Stimulated activated CD8-positive, alpha-beta memory T cell treated with anti-CD3 and anti-CD28 coated beads, Interleukin-2, amount 100 ng/mL, for 1 hour (primary cell): ENCODE results near the gene NAB1.
"Not testable (repeated sequence)": the region's sequence is repeated elsewhere in the genome, so short reads cannot be mapped to it uniquely, and the experiment has no call there.

Experiments
- DNase-seq, 2 donors: peaks; one replicate each; pipeline ENCODE4 v3.0.0-alpha.2; 2020; ENCODE audit warnings: low read depth in 2 of 2

The NAB1 gene

GRCh38 chr2:190674966-190675650 lies 26.2 kb downstream of the NAB1 start:
- no peak for DNase-seq

GRCh38 chr2:190677255-190677654 lies 28.4 kb downstream of the NAB1 start:
- no peak for DNase-seq

GRCh38 chr2:190678444-190679162 lies 29.7 kb downstream of the NAB1 start:
- no peak for DNase-seq

DNA sequence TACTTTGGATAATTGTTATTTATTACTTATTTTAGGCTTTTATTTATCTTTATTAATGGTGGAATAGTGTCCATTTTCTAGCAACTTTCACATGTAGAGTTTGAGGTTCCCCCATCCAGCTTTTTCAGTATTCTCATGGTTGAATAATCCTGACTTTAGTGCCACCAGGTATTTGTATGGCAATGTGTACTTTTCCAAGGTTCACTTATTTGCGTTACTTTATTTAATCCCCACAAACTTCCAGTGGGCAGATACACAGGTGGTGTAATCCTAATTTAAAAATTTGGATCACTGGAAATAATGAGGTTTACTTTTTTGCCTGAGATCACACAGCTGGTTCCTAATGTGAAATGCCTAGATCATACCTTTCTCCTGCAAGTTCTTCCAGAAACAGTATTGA lies 30.5 kb downstream of the NAB1 start:
- DNase-seq, result no peak

GRCh38 chr2:190679813-190680591 lies 31.1 kb downstream of the NAB1 start:
- DNase-seq, result peak; percentile 14 to 36

- DNase-seq, result no peak
These were observed 33.3 kb downstream of the NAB1 start for GRCh38 chr2:190682168-190682567.

DNA sequence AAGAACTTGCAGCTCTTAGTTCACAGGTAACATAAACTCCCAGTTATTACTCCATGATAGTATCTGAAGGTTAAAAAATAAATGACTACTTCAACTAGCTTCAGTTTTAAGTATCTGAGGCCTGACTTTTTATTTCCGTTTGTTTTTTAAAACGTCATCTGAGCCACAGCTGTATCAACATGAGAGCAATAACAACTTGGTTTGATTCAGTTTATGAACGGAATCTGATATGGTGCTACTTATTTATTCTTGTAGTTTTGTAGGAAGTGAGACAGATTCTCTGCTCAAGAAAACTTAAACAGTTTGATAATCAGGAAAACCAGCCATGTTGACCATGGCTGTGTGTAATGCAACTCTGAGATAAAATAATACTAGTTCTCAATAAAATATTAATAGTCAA lies 34.9 kb downstream of the NAB1 start:
- no peak for DNase-seq

DNA sequence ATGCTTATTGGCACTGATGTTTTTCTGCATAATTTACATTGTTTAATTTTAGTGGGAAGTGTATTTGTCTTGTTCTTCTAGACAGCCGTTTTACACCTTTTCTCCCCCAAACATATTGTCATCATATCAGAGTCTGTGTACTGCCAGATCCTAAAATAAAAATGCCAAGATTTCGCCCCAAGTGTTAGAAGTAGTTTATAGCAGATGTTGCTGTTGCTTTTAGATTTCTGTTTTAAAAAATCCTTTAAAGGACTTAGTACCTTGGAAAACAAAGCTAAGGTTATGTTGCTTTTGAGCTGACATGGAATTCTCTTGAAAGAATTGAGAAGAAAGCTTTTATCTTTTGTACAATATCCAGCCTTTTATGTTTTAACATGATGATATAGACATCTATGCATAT lies 36.0 kb downstream of the NAB1 start:
- no peak for DNase-seq

DNA sequence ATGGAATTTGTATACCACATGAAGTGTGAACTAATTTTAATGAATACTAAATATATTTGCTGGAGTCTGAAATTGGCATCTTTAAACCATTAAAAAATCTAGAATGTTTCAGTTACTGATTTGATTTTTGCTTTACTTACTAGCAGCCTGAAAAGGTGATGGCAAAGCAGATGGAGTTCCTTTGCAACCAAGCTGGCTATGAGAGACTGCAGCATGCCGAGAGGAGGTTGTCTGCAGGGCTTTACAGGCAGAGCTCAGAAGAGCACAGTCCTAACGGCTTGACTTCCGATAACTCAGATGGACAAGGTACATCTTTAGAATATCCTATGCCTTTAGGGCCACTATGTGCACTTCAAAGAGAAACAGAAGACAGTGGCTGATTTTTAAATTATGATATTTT lies 36.5 kb downstream of the NAB1 start:
- DNase-seq, result no peak

DNA sequence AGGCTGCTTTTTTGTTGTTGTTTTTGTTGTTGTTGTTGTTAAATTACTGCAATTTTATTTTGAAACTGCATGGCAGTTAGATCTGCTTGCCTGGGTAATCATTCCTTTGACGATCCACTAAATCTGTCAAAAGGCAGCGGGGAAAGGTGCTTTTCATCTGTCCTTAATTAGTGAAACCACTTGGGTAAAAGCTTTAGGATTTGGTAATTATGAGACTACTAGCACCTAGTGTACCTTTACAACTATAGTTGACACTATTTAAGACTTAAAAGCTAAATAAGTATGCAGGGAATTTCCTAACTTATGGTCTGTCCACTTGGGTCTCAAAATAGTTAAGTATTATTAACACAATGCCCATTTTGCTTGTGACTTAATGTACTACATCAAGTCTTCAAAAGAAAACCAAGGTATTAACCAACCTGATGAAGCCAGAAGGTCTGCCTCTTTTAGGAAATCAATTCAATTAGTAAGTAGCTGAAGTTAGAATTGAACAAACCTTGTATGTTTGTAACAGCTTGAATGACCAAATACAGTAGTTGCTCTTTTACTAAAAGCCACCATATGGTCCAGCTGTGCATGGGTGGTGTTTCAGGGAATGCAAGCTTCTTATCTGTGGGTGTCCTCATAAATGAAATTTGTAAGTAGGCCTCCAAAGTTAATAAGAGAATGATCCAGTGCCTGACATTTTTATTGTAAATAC lies 44.8 kb downstream of the NAB1 start:
- DNase-seq, result no peak

DNA sequence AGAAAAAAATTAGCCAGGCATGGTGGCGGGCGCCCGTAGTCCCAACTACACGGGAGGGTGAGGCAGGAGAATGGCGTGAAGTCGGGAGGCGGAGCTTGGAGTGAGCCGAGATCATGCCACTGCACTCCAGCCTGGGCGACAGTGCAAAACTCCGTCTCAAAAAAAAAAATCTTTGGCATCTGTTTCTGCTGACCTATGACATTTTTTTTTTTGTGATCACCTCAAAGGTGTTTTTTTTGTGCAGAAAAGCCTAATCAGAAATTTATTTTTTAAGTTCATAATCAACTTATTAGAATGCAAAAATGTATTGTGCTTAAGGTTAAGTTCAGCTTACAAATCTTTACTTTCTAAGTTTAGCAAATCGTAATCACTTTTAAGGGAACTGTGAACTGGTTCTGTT lies 45.6 kb downstream of the NAB1 start:
- DNase-seq, result no peak

- DNase-seq, result no peak
These were observed 46.9 kb downstream of the NAB1 start for GRCh38 chr2:190695739-190696138.

- DNase-seq, result no peak
These were observed 48.0 kb downstream of the NAB1 start for GRCh38 chr2:190696792-190697398.

GRCh38 chr2:190697421-190697820 lies 48.5 kb downstream of the NAB1 start:
- no peak for DNase-seq

- no peak for DNase-seq
These were observed 50.0 kb downstream of the NAB1 start for GRCh38 chr2:190698895-190699294.

DNA sequence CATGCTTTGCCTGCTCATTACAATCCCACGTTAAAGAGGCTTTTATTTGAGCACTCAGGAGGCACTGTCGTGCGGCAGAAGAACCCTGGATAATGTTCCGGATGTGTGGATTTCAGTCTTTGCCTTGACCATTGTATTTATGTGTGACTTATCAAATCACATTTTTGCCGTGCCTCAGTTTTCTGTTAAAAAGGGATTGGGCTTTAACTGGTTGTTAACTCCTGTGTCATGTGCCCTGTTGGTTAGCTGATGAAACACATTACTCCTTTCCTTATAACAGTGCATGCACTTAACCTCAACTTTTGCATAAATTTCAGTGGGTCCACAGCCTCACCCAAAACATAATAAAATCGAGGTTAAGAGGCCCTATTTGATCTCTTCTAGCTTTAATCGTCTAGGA lies 52.7 kb downstream of the NAB1 start:
- DNase-seq, result no peak

DNA sequence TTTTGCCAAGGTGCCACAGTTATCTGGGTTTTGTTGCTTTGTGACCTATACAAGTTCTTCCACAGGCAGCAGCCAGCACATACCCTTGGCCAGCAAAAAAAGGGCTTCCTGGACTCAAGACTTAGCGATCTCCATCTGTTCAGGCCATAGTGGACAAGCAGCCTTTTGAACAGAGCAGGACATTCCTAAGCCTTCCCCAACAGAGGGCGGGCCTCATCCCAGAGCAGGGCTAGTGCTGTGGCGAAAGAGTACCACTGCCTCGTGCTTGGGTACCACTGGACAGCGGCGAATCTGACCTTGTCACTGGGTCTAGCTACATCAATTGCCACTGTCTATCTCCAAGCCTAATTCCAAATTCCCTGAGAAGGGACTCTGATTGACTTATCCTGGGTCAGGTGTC lies 56.4 kb downstream of the NAB1 start:
- no peak for DNase-seq

DNA sequence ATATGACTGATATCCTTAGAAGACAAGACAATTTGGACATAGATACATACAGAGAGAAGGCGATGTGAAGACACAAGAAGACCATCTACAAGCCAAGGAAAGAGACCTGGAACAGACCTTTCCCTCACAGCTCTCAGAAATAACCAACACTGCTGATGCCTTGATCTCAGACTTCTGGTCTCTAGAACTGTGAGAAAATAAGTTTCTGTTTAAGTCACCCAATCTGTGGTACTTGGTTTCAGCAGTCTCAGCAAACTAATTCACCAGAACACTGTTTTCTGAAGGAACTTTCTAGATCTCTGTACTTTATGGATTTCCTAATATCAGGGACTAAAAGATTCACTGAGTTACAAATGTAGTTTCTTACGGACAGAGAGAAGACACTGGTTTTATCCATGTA lies 58.8 kb downstream of the NAB1 start:
- no peak for DNase-seq

DNA sequence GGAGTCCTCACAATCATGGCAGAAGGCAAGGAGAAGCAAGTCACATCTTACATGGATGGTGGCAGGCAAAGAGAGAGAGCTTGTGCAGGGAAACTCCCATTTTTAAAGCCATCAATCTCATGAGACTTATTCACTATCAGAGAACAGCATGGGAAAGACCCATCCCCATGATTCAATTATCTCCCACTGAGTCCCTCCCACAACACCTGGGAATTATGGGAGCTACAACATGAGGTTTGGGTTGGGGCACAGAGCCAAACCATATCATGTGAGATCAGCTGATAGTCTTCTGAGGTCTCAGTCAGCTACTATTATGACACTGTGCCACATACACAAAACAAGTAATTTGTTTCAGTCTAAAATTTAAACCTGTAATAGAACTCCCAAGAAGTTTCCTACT lies 59.8 kb downstream of the NAB1 start:
- not testable (repeated sequence) for DNase-seq

DNA sequence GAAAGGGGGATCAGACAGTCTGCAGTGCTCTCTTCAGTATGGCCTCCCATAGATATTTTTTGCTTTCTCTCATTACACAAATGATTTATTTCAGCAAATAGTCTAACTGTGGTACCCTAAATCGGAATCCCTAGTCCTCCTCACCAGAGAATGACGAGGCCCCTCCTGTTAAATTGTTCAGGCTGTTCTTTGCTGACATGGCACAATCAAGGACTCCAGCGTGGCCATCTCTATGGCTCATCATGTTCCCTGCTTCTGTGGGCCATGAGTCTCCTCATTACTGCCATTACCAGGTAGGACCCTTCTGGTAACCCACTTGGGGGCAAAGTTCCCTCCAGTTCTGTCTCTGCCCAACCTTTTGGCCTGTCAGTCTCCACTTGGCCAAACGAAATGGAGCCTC lies 62.2 kb downstream of the NAB1 start:
- no peak for DNase-seq

DNA sequence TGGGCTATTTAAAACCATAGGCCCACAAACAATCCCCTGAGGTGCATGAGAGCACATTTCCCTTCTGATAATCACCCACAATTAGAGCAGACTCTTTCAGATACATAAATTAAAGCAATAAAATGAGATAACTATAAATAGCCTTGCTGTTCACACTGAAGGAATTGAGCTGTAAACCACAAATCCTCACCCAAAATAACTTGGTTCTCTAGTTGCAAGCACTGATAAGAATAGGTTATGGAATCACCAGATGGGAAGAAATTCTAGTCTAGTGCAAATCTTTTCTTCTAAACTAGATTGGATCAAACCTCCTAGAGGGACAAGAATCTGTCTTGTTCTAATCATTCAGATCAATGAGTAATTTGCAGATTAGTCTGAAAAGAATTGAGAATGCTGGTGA lies 64.6 kb downstream of the NAB1 start:
- no peak for DNase-seq

- no peak for DNase-seq
These were observed 66.1 kb downstream of the NAB1 start for GRCh38 chr2:190714958-190715357.
